ENCODE measurements around the gene TMPRSS7.

TMPRSS7 gene, protein sequence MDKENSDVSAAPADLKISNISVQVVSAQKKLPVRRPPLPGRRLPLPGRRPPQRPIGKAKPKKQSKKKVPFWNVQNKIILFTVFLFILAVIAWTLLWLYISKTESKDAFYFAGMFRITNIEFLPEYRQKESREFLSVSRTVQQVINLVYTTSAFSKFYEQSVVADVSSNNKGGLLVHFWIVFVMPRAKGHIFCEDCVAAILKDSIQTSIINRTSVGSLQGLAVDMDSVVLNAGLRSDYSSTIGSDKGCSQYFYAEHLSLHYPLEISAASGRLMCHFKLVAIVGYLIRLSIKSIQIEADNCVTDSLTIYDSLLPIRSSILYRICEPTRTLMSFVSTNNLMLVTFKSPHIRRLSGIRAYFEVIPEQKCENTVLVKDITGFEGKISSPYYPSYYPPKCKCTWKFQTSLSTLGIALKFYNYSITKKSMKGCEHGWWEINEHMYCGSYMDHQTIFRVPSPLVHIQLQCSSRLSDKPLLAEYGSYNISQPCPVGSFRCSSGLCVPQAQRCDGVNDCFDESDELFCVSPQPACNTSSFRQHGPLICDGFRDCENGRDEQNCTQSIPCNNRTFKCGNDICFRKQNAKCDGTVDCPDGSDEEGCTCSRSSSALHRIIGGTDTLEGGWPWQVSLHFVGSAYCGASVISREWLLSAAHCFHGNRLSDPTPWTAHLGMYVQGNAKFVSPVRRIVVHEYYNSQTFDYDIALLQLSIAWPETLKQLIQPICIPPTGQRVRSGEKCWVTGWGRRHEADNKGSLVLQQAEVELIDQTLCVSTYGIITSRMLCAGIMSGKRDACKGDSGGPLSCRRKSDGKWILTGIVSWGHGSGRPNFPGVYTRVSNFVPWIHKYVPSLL

DNA sequence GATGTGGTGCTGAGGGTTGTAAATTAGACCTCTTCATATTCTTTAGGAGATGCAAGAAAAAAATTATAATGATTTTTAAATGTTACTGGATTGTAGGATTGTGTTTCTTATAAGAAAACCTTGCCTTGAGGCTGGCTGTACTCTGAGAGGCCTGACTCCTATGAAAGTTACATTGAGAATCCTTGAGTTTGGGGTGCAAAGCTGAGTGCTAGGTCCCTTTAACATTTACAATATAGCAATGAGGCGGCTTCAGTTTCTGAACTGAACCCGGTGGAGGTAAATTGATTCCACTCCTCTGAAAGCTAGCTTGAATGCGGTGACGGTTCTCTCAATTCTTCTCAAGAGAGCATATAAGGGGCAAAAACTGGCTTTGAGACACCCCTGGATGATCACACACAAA lies at the start of gene TMPRSS7:
Gene TMPRSS7 (plus strand): TSS at position 301 of the 400 bp plus-strand sequence. CDS start 110 bp downstream, outside the sequence.
- no peak for DNase-seq

DNA sequence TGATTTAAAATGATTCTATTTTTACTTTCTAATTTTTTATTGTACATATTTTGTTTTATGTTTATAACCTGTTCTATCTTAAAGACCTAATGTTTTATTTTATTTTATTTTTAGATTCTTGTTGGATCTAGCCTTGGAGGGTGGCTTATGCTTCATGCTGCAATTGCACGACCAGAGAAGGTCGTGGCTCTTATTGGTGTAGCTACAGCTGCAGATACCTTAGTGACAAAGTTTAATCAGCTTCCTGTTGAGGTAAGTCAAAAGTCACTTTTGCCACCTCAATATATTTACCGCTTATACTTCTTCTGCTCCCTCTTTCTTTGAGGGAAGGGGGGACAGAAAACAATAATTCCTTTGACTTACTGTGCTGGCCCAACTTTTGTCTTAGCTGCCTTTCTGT lies 47.7 kb upstream of the TMPRSS7 start:
- no peak for DNase-seq

DNA sequence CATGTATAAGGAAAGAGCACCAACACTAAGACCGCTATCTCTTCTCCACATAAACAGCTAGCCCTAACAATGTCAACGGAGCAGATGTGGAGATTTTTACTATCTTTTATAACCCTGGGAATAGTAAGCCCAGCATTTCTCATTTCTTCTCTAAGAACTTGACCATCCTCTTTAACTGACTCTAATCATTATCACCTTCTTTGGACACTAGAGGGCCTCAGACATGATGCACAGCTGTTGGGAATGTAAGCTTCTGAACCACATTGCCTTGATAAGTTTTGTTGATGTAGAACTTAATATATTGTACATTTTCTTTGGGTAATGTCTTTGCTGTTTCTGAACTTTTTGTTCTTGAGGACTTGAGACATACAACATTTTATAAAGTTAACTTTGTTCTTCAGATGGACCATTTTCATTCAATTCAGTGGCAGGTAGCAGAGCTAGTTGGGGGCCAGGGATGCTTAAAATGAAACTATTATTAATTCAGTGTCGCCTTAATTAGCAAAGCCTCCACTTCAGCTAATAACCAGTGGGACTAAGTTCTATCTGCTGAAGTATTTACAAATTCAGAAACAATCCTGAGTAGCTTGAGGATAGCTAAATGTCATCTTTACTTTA lies 45.4 kb upstream of the TMPRSS7 start:
- peak; percentile 56 for DNase-seq

GRCh38 chr3:111993038-111993437 lies 41.5 kb upstream of the TMPRSS7 start:
- DNase-seq, result no peak

DNA sequence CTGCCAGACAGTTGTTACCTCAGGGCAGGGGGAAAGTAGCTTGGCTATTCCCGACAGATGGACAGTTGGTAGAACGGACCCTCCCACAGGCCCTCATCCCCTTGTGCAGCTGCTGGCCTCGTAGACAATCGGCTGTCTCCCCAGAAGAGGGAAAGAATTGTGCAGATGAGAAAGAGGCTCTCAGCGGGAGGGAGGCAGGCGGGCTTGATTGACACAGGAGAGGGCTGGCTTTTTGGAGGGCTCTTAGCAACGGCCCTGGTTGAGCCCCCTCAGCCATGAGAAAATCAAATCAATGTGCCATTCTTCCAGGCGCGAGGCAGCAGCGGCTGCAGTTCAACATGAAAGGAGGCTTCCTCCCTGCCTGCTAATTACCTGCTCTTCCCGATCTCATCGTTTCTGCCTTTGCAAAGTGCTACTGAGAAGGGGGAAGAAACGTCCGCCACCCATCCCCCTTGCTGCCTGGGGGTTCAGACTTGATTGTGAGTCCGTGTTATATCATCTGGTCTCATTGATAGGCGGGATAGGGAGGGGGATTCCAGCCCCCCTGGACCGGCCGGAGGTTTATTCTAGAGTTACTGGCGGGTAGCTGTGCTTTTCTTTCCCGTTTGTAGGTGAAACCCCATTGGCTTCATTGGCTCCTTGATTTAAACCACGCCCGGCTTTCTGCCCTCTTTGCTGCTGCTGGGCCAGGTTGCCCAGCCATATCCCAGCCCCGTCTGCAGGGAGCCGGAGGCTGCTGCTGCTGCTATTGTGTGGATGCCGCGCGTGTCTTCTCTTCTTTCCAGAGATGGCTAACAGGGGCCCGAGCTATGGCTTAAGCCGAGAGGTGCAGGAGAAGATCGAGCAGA lies 35.7 kb upstream of the TMPRSS7 start, which contains the start of gene TAGLN3:
Gene TAGLN3 (plus strand): TSS at position 287 of the 848 bp plus-strand sequence. CDS start 501 bp downstream, at position 788.
- DNase-seq, result no peak

GRCh38 chr3:111999484-112000324 lies 34.8 kb upstream of the TMPRSS7 start:
- DNase-seq, result no peak

DNA sequence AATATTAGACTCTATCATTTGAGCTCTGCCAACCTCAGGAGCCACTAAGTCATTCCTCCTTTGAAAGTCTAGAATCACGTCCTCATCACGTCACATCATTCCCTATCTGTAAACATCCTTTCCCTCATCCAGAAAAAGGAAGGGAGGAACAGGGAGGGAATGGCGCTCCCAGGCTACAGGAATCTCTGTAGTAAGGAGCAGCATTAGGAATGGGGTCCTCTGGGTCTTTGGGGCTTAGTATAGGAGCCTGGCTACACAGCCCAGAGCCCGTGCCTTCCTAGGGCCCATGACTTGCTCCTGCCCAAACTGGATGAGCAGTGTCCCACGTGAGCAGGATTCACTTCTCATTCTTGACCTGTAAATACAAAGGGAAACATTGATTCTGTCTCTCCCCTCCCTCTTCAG lies 34.2 kb upstream of the TMPRSS7 start:
- DNase-seq, result no peak

- no peak for DNase-seq
Measured at GRCh38 chr3:112000966-112001365, 33.6 kb upstream of the TMPRSS7 start.

DNA sequence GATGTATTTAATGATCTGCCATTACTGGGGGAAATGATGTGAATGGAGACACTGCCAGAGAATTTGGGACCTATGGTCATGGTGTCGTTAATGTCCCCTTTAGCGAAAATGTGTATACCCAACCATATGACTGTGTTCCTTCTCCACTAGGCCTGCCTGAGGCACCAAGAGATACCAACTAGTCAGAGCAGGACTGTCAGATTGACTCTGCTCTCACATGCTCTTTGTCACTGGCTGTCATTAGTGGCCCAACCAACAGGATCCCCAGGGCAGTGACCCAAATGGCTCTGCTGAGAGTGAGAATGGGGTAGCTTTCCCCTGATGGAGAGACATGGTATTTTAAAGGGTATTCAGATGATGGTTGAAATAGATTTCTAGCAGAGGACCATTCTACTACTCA lies 33.0 kb upstream of the TMPRSS7 start:
- no peak for DNase-seq

- DNase-seq, result no peak
Measured at GRCh38 chr3:112002096-112002971, 32.2 kb upstream of the TMPRSS7 start.

- no peak for DNase-seq
Measured at GRCh38 chr3:112003321-112004080, 31.0 kb upstream of the TMPRSS7 start.

- no peak for DNase-seq
Measured at GRCh38 chr3:112004187-112004586, 30.3 kb upstream of the TMPRSS7 start.

DNA sequence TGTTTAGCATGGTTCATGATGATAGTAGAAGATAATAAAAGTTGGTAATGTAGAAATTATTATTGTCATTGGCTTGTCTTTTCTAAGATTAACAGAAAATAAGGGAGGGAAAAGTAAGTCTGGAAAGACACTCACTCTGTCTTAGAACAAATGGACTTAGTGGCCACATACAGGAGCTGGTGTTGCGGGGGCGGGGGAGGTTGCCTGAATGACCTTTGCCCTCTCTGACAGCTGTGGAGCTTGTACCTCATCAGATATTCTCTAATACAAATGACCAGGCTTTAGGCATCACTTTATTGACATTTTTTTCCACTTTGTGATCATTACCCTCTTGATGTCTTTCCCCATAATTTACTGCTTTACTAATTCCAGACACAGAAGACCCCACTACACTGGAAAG lies 29.9 kb upstream of the TMPRSS7 start:
- DNase-seq, result no peak

DNA sequence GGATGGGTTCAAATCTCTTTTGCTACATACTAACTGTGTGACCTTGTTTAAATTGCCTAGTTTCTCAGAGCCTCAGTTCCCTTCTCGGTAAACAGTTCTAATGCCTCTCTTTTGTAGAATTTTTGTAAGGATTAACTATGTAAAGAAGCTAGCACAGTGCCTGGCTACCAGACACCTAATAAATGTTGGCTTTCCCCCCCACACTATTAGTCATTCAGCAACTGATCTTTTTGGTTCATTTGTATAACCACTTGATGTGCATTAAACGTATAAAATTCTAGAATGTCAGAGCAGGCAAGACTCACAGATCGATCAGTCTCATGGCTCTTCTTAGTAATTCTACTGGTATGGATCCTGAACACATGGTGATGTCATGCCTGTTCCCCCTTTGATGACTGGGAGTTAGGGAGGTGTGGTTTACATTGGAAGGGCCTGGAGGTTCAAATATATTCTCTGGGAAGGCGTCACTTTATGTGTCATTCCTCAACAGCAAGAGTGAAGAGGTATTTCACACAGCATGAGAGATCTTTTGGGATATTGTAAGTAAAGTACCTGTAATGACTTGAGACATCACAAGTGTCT lies 29.4 kb upstream of the TMPRSS7 start:
- no peak for DNase-seq

DNA sequence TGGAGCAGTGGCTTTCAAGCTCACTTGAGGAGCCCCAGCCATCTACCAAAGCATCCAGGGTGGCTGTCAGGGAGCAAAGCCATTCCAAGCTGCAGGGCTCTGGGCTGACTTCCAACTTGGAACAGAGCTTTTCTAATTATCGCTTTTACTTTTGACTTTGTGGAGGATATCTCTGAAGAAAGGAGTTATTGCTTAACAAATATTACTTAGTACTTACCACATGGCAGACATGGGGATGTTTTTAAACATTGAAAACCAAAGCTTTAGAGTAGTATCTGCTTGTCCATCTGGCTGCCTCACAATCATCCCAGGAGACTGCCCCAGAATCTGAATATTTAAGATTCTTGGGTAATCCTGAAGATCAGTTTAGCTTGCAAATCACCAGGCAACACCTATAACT lies 26.9 kb upstream of the TMPRSS7 start:
- DNase-seq, result no peak

DNA sequence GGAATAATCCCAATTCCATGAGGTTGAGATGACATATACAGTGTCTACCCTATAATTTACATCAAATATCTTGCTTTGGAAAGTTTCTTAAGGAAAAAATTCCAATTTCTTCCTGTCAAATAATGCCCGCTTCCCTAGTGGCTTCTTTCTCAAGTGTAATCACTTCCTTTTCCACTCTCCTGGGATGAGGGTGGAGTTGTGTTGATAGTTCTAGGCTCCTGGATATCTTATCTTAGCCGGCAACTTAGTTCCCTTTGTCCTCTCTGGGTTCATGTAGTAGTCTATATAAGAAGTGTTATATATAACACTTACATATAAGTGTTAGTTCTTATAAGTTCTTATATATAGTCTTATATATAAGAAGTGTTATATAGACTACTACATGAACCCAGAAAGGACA lies 24.9 kb upstream of the TMPRSS7 start:
- no peak for DNase-seq

DNA sequence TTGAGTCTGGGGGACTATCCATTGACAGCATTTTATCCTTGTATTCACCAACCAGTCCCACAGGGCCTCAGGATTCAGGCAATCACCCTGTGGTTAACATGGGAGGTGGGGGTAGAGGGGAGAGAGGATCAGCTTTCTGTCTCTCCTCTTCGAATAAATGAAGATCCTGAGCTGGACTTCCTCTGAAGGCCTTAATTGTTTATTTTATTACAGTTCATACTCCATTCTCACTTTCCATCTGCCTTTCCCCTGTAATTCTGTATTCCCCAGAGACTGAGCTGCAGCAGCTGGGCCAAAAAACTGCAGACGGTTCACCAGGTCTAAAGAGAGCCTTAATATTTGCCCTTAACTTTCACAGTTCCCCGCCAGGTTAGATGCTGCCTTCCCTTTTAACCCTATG lies 23.9 kb upstream of the TMPRSS7 start:
- DNase-seq, result no peak

DNA sequence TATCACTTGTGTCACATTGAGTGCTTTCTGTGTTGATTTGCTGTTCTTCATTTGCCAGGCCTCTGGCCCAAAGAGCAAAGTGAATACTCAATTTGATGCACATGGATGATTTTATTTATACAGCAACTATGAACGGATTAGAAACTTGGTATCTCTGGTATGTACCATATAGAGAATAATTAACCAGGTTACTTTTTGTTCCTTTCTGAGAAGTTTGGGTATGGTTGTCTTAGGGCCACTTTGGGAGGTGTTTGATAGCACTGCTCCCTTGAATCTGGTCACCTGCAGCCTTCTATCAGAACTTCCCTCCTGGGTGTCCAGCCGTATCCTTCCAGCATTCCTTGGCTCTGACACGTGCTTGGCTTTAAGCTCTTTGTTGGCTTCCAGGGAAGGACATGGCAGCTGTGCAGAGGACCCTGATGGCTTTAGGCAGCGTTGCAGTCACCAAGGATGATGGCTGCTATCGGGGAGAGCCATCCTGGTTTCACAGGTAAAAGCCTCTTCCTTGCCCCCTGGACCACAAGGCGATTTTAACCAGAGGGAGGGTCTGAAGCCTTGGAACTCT lies 23.1 kb upstream of the TMPRSS7 start:
- DNase-seq, result no peak

All from CD4-positive, alpha-beta T cell treated with Interleukin-12 subunit alpha and Interleukin-12 subunit beta, for 1 hour (primary cell).